HG02981 (cell line): ENCODE results near the gene CXCL1.
"Not testable (repeated sequence)": the region's sequence is repeated elsewhere in the genome, so short reads cannot be mapped to it uniquely, and the experiment has no call there.

ENCODE experiments used
- ATAC-seq: cut with Tn5 transposase; IDR thresholded peaks from one replicate; pipeline ENCODE4 v1.9.1; 2021; ENCODE audit warnings: mild to moderate bottlenecking, moderate library complexity; ENCODE audit not compliant: unreplicated experiment

CXCL1 gene

DNA sequence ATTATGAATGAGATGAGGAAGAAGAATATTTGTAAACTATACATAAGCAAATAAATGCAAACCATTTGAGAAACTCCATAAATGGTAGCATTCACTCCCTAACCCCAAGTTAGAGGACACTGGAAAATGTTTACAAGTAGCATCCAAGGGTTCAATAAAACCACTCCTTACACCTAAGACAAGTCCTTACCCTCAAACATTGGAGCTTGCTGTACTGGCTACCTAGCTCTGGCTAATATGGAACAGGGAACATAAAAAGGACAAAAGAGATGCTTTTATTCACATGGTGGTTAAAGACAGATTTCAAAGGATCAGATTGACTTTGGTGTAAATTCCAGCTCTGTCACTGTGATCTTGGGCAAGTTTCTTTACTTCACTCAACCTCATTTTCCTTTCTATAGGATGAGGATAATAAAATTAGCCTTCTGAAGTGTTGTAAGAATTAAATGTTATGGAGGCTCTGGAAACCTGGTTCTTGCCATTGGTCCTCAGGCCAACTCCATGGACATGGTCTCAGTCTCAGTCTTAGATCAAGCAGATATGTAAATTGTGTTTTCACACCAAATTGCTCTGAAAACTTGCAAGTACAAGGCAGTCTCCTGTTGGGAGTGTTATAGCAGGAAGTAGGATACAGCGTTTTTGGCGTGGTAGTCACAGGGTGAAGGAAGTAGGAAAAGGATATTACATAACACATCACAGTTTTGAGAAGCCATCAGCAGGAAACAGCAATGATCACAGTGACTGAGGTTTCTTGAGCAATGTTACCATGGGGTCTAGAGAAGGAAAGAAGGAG lies 3.3 kb downstream of the CXCL1 start:
- ATAC-seq, result no peak

DNA sequence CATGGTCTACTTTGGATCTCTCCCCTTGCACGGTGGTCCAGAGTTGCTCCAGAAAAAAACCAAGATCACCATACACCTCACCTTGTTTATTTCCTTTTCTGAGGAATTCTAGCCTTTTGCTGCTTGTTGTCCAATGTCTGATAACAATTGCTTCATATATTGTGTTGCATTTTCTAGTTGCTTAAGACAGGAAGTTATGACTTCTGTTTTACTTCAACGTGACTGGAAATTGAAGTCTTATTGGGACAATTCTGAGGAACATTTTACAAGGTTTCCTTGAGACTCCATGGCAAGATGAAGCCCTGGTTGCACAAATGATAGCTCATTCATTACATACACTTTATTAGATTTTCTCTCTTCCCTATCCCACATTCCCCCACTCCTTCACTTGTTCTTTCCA lies 5.2 kb downstream of the CXCL1 start:
- no peak for ATAC-seq

DNA sequence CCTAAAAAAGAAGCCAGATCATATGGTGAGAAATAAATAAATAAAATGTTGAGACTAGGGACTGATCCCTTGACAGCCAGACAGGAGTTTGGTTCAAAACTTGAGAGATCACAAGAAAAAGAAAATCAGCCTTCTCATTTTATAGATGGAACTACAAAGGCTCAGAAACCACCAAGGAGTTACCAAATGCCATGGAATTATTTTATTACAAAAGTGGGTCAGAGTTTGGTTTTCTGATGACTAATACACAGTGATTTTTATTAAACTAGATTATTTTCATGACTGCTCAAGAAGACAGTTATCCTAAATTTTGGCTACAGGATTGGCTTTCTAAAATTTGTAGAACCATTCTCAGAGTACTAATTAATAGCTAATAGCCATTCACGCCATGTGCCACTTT lies 6.2 kb downstream of the CXCL1 start:
- no peak for ATAC-seq

- ATAC-seq, result no peak
These were observed 14.1 kb downstream of the CXCL1 start for GRCh38 chr4:73883306-73883705.

DNA sequence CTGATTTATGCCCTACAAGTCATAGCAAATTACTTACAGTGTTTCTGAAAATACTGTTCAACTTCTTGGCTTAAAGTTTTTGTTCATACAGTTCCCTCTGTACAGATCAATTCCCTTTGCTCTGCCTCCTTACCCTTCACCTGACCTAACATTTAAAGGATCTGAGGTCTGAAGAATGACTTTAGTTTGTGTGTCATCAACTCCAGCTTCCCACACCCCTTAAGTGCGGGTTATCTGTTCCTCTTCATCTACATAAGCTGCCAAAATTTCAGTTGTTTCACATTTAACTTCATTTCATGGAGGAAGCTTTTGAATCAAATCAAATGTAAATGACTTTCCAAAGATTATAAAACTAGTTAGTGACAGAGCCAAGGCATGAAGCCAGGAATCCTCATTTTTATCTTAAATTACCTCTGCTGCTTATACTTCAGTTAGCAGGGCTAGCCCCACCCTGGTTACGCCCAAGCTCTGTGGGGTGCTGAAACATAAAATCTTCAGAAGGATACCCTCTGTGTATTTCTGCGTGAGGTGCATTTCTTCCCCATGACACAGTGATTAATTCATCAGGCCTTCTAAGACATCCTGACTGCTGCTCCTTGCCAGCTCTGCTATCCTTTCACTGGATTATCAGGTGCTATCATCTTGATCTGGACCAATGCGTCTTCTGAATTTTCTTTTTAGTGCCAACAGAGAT lies 16.5 kb downstream of the CXCL1 start:
- ATAC-seq, result no peak

DNA sequence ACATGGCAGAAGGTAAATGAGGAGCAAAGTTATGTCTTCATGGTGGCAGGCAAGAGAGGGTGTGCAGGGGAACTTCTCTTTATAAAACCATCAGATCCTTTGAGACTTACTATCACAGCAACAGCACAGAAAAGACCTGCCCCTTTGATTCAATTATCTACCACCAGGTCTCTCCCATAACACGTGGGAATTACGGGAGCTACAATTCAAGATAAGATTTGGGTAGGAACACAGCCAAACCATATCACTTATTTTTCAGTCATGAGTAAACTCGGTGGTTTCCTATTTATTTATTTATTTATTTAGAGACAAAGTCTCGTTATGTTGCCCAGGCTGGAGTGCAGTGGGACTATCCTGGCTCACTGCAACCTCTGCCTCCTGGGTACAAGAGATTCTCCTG lies 22.1 kb downstream of the CXCL1 start:
- ATAC-seq, result no peak

DNA sequence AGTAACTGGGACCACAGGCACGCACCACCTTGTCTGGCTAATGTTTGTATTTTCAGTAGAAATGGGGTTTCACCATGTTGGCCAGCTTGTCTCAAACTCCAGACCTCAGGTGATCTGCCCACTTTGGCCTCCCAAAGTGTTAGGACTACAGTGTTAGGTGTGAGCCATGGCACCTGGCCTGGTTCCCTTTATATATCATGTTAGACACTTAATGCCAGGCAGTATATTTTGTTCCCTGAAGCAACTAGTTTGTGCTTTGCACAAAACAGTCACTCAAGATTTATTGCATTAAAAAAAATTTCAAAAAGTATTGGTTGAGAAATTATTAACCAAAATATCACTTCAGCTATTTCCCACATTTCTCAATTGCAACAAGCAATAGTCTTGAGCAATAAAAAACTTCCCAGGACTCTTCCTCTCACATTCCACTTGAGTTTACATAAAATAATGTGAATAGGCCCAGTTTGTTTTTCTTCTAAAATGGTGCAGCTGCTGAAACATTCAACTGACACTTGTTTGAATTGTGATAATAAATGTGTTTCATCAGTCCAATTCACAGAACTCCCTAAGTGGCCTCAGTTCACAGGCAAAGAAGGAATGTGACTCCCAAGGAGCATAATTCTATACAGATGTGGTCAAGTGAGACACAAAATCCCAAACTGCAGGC lies 22.7 kb downstream of the CXCL1 start:
- no peak for ATAC-seq

- no peak for ATAC-seq
These were observed 23.8 kb downstream of the CXCL1 start for GRCh38 chr4:73892966-73893365.

DNA sequence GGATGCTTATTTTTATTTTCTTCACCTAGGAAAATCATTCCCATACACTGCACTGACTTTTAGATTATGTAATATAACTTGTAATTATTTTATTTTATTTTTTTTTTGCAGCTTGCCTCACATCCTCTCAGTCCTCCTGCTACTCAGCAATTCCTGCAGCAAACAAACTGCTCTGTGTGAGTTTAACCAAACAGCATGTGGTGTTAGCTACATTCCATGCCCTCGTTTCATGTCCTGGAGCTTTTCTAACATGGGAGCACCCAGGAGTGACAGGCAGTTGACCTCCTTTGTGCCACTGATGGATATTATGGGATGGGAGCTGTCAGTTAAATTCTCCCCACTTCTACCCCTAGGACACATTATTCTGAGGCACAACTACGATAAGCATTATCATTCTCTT lies 24.8 kb downstream of the CXCL1 start:
- no peak for ATAC-seq

- ATAC-seq, result no peak
These were observed 26.3 kb downstream of the CXCL1 start for GRCh38 chr4:73895201-73896175.

- no peak for ATAC-seq
These were observed 27.2 kb downstream of the CXCL1 start for GRCh38 chr4:73896416-73896815.

DNA sequence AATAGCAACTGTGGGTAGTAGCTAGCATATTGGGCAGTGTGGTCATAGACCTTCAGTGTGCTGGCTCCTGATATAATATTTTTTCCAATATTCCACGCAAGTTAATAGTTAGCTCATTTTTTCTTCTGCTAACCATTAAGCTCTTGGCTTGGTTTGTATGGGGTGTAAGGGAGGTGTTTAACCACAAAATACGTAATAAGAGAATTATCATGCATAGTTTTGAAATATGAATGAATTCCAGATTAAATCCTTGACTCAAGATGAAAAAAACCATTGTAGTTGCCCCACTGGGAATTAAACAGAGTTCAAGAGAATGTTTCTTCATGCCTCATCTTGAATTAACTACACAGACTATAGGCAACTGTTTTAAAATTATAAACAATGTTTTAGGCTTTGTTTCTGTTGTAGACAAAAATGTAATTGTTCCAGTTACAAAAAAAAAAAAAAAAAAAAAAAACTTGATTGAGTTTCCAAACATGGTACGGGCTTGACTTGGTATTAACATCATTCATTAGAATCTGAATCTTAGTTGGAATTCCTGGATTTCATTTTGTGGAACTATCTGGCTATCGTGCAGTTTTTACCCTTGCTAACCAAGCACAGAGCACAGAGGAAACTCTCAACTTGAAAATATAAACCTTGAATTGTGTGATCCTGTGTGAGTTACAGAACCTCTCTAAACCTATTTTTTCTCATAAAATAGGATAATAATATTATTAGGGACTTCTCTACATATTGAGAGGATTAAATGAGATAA lies 28.4 kb downstream of the CXCL1 start:
- no peak for ATAC-seq

DNA sequence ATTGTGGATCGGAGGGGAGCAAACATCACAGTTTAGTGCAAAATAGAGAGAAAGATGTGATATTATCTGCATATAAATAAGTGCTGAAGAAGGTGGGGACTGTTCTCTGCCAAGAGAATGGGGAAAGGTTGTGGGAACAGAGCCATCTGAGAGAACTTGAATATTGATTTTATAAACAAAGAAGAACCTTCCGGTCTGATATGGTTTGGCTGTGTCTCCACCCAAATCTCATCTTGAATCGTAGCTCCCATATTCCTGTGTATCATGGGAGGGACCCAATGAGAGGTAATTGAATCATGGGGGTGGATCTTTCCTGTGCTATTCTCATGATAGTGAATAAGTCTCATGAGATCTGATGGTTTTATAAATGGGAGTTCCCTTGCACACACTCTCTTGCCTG lies 30.1 kb downstream of the CXCL1 start:
- not testable (repeated sequence) for ATAC-seq

- ATAC-seq, result no peak
These were observed 31.8 kb downstream of the CXCL1 start for GRCh38 chr4:73901031-73901430.

- no peak for ATAC-seq
These were observed 32.9 kb downstream of the CXCL1 start for GRCh38 chr4:73902038-73902637.

DNA sequence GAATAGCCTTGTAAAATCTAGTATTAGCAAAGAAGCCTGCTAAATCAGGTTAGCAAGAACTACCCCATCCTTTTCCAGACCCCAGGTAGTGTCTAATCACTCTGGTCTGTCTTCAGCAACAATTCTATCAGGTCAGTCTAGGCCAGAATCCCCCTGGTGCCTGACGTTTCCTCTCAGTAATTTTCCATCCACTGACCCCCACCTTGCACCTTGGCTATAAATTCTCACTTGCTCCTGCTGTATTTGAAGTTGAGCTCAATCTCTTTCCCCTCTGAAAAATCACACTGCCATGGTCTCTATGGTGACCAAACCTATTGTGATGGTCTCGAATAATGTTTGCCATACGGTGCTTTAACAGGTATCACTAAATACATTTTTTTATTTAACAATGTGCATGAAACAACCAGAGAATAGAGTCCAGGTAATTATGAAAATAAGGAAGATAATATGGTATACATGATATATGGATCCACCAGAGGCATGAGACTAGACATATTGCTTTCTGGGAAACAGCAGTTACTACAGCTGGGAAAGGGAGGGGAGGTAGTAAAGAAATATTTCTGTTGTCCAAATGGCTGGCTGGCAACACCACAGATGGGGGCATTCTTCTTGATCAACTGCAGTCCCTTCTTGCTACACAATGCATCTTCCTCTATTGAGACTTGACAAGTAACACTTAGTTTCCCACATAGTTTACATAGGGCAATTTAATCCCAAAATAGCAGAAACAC lies 33.8 kb downstream of the CXCL1 start:
- ATAC-seq, result no peak

DNA sequence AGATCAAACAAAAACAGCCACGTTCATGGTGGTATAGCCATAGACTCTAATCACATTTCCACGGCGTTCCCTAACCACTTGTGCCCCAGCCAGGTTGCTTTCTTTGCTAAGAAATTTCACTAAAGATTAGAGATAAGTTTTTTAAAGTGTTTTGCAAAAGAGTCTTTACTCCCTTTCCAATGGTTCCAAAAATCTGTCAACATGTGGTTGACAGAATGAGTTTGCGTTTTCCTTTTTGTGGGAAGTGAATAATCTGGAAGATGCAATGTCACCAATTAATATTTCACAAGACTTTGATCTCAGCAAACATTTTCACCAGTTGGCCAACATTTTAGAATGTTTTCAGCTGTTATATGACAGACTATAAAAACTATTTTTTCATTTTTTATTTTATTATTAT lies 35.3 kb downstream of the CXCL1 start:
- ATAC-seq, result no peak

DNA sequence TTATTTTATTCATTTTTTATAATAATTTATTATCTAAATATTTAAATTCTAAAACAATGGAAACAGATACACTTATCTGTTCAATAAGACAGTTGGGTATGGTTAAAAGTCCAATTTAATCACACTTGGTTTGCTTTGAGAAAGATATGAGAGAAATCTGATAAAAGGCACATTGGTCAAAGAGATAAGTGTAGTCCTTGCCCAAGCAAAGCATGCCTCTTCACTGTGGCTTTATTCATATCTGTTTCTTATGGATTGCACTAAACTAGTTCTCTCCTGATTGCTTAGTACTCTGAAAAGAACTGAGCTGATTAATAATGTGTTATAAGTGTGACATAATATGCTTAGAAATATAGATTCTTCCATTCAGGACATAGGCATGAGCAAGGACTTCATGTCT lies 39.8 kb downstream of the CXCL1 start:
- no peak for ATAC-seq

DNA sequence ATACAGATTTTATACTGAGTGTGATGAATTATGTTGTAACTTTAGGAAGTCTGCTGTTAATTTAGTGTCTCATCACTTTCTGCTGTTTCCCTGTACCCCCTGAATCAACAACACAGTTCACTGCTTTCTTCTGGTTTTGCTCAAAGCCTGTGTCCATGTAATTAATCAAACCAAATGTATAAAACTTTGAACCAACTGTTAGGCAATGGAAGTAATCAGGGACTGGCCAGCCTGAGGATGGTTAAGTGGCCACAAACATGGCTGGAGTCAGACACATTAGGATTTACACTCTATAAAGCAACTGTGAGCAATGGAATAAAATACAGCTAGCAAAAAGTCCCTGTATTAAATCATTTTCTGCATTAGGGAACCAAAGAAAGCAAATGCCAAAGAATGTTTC lies 42.6 kb downstream of the CXCL1 start:
- ATAC-seq, result no peak
